ENCODE results near the gene ERO1B.

The ERO1B gene

DNA sequence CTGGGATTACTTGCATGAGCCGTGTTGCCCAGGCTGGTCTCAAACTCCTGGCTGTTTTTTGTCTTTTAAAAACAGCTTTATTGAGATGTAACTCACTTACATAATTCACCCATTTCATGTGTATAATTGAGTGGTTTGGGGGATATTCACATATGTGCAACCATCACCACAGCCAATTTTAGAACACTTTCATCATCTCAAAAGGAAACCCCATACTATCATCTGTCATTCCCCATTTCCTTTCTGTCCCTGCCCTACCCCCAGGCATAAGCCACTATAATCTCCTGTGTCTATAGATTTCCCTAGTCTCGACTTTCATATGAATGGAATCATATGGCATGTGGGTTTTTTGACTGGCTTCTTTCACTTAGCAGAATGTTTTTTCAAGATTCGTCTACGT lies 96.1 kb downstream of the ERO1B start:
- H3K9ac ChIP-seq (ENCODE audit: insufficient read length): no peak overlapping the region
- H3K9me3 ChIP-seq (ENCODE audit: low read depth, low read length): no peaks in the 10 kb centered on the region
- H3K27ac ChIP-seq: 0 out of 2 replicates have a peak overlapping the region, but pooled peaks have one; percentile 60
- peaks cover 73% of the 10 kb centered on the region for H3K36me3 ChIP-seq (ENCODE audit: insufficient read depth, low read length)
- peak; percentile 83 for DNase-seq (ENCODE audit: low read depth, low spot score)
- no peak for TF ChIP-seq FOXP2 (optimal IDR thresholded peaks at IDR 0.05; ENCODE audit: control extremely low read depth, extremely low read length, insufficient read depth)
- peak; percentile 43; the same call in 1 of the 2 replicates for TF ChIP-seq POLR2AphosphoS5 (IDR thresholded peaks at IDR 0.05; ENCODE audit: borderline replicate concordance, low read depth, low read length)
- no peak overlapping the region for H3K4me3 ChIP-seq

GRCh38 chr1:236181059-236181458 lies 100.7 kb downstream of the ERO1B start:
- TF ChIP-seq FOXP2 (optimal IDR thresholded peaks at IDR 0.05; ENCODE audit: control extremely low read depth, extremely low read length, insufficient read depth) (no peak), POLR2AphosphoS5 (IDR thresholded peaks at IDR 0.05; ENCODE audit: borderline replicate concordance, low read depth, low read length) (no peak)
- Histone ChIP-seq H3K9ac (ENCODE audit: insufficient read length) (no peak overlapping the region), H3K27ac (no peak overlapping the region), H3K36me3 (ENCODE audit: insufficient read depth, low read length) (peaks cover 76% of the 10 kb centered on the region), H3K9me3 (ENCODE audit: low read depth, low read length) (no peaks in the 10 kb centered on the region), H3K4me3 (no peak overlapping the region)
- no peak for DNase-seq (ENCODE audit: low read depth, low spot score)

- Histone ChIP-seq H3K9me3 (ENCODE audit: low read depth, low read length) (no peaks in the 10 kb centered on the region), H3K27ac (no peak overlapping the region), H3K4me3 (no peak overlapping the region), H3K36me3 (ENCODE audit: insufficient read depth, low read length) (peaks cover 75% of the 10 kb centered on the region), H3K9ac (ENCODE audit: insufficient read length) (no peak overlapping the region)
- no peak for DNase-seq (ENCODE audit: low read depth, low spot score)
- no peak for TF ChIP-seq FOXP2 (optimal IDR thresholded peaks at IDR 0.05; ENCODE audit: control extremely low read depth, extremely low read length, insufficient read depth)
- TF ChIP-seq EZH2 (IDR thresholded peaks at IDR 0.05): no peak
- TF ChIP-seq POLR2AphosphoS5 (IDR thresholded peaks at IDR 0.05; ENCODE audit: borderline replicate concordance, low read depth, low read length): no peak
Measured at GRCh38 chr1:236179634-236180033, 102.1 kb downstream of the ERO1B start.

DNA sequence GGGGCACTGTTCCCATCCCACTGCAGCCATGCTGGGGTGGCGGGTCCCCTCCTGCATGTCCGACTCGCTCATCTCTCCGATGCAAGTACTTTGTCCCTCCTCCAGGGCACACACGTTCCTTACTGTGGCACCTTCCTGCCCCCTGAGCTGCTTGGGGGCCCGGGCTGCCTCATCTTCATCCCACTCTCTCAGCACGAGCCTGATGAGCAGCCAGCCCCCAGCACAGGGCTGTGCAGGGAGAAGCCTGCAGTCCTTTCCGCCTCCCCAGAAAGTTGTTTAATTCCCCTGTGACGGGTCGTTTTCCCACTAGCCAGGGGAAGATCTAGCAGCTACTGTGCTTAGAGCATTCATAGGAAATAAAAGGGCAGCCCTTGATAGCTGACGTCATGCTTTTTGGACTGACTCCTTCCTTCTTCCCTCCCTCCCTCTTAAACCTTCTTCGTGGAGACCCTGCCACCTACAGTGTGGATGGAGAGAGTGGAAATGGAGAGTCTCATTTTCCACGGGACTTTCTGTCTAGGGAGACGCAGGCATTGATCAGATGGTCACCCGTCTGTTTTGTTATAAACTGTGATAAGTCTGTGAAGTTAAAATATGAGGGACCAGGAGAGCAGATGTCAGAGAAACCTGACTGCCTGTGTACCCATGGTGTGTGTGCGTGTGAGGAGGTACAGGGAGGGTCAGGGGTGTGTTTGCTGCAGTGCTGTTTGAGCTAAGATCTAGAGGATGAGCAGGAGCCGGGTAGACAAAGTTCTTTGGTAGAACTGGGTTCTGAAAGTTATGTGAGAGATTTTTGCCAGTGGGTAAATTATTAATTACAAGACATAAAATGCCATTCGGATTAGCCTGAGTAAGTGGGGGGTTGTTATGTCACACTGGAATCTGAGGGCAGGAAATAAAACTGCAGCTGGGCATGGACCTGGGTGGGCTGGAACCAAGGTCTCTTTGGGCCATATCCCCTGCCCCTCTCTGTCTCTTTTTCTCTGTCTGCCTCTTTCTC lies 105.1 kb downstream of the ERO1B start:
- H3K9ac ChIP-seq (ENCODE audit: insufficient read length): no peak overlapping the region
- no peaks in the 10 kb centered on the region for H3K9me3 ChIP-seq (ENCODE audit: low read depth, low read length)
- TF ChIP-seq POLR2AphosphoS5 (IDR thresholded peaks at IDR 0.05; ENCODE audit: borderline replicate concordance, low read depth, low read length) (no peak), EZH2 (IDR thresholded peaks at IDR 0.05) (no peak), FOXP2 (optimal IDR thresholded peaks at IDR 0.05; ENCODE audit: control extremely low read depth, extremely low read length, insufficient read depth) (no peak)
- H3K4me3 ChIP-seq: no peak overlapping the region
- no peak overlapping the region for H3K27ac ChIP-seq
- DNase-seq (ENCODE audit: low read depth, low spot score): no peak
- peaks cover 68% of the 10 kb centered on the region for H3K36me3 ChIP-seq (ENCODE audit: insufficient read depth, low read length)

- Histone ChIP-seq H3K4me3 (no peak overlapping the region), H3K27ac (no peak overlapping the region), H3K36me3 (ENCODE audit: insufficient read depth, low read length) (peaks cover 60% of the 10 kb centered on the region), H3K9me3 (ENCODE audit: low read depth, low read length) (no peaks in the 10 kb centered on the region), H3K9ac (ENCODE audit: insufficient read length) (no peak overlapping the region)
- TF ChIP-seq FOXP2 (optimal IDR thresholded peaks at IDR 0.05; ENCODE audit: control extremely low read depth, extremely low read length, insufficient read depth) (no peak), POLR2AphosphoS5 (IDR thresholded peaks at IDR 0.05; ENCODE audit: borderline replicate concordance, low read depth, low read length) (no peak), EZH2 (IDR thresholded peaks at IDR 0.05) (no peak)
- DNase-seq (ENCODE audit: low read depth, low spot score): no peak
Measured at GRCh38 chr1:236175642-236176336, 106.0 kb downstream of the ERO1B start.

GRCh38 chr1:236173174-236173767 lies 108.5 kb downstream of the ERO1B start:
- H3K27ac ChIP-seq: no peak overlapping the region
- no peaks in the 10 kb centered on the region for H3K9me3 ChIP-seq (ENCODE audit: low read depth, low read length)
- no peak overlapping the region for H3K4me3 ChIP-seq
- no peak for DNase-seq (ENCODE audit: low read depth, low spot score)
- TF ChIP-seq EZH2 (IDR thresholded peaks at IDR 0.05): no peak
- no peak for TF ChIP-seq POLR2AphosphoS5 (IDR thresholded peaks at IDR 0.05; ENCODE audit: borderline replicate concordance, low read depth, low read length)
- no peak for TF ChIP-seq FOXP2 (optimal IDR thresholded peaks at IDR 0.05; ENCODE audit: control extremely low read depth, extremely low read length, insufficient read depth)
- H3K9ac ChIP-seq (ENCODE audit: insufficient read length): no peak overlapping the region
- peaks cover 56% of the 10 kb centered on the region for H3K36me3 ChIP-seq (ENCODE audit: insufficient read depth, low read length)

DNA sequence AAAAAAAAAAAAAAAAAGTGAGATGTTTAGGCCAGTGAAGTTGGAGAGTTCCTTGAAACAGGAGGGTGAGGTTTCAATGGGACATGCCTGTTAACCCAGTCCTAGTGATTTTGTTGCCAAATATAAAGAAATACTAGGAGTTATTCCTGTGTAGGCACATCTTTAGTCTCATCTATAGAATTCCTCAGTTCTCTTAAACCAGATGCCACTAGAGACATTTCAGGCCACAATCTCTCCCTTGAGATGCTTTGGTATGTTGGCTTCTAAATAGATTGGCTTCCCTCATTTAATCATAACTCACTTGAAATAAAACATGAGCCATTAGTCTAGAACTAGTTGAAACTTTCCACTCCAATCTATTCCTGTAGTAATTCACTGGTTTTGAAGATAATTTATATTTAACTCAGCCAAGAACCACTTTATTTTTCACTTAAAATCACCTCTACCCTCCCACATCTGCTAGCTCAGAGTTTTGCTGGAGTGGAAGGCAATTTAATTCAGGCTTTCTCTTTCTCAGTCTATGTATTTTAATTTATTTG lies 109.6 kb downstream of the ERO1B start:
- TF ChIP-seq POLR2AphosphoS5 (IDR thresholded peaks at IDR 0.05; ENCODE audit: borderline replicate concordance, low read depth, low read length) (no peak), EZH2 (IDR thresholded peaks at IDR 0.05) (no peak), FOXP2 (optimal IDR thresholded peaks at IDR 0.05; ENCODE audit: control extremely low read depth, extremely low read length, insufficient read depth) (no peak)
- Histone ChIP-seq H3K9ac (ENCODE audit: insufficient read length) (no peak overlapping the region), H3K4me3 (no peak overlapping the region), H3K9me3 (ENCODE audit: low read depth, low read length) (no peaks in the 10 kb centered on the region), H3K36me3 (ENCODE audit: insufficient read depth, low read length) (peaks cover 57% of the 10 kb centered on the region), H3K27ac (peak overlapping the region; percentile 77)
- no peak for DNase-seq (ENCODE audit: low read depth, low spot score)

Data from SK-N-MC (cell line).